HEK293 (cell line): Measurements from ENCODE around the gene CEP70.

ENCODE experiments used
- CTCF ChIA-PET: fragments of 350-600 bp; formaldehyde crosslinking; extraction: SDS; loops from one replicate; lab custom pipeline; 2021; ENCODE audit warnings: antibody characterized with exemption; lab: Yijun Ruan, JAX
- POLR2A ChIA-PET: fragments of 300-600 bp; formaldehyde crosslinking; extraction: SDS; loops from one replicate; lab custom pipeline; 2020; ENCODE audit warnings: antibody characterized with exemption, inconsistent platforms; lab: Yijun Ruan, JAX
- H3K27ac ChIP-seq: fragments of 200-500 bp; sonication (Bioruptor generic); 2 replicates; pipeline ENCODE4 v1.5.1; 2014; ENCODE audit warnings: low read depth, low read length, control low read depth, inconsistent platforms; ENCODE audit errors: extremely low read depth
- H3K36me3 ChIP-seq, 2 experiments: fragments of 200-500 bp in 1 of 2; sonication (Bioruptor generic) in 1 of 2; 1 replicate in 1 of 2; 2 replicates in 1 of 2; pipeline ENCODE4 v1.5.1; 2014 to 2017; ENCODE audit warnings: inconsistent platforms in 2 of 2, low read length in 2 of 2; ENCODE audit not compliant: control insufficient read depth in 2 of 2, insufficient read depth in 1 of 2
- H3K4me1 ChIP-seq: fragments of 200-500 bp; sonication (Bioruptor generic); 2 replicates; pipeline ENCODE4 v1.5.1; 2014; ENCODE audit warnings: mild to moderate bottlenecking, low read length, inconsistent platforms; ENCODE audit not compliant: control insufficient read depth, insufficient read depth
- H3K4me3 ChIP-seq: 2 replicates; pipeline ENCODE4 v1.5.1; 2011; ENCODE audit warnings: low read depth, mild to moderate bottlenecking, control low read depth, low read length, moderate library complexity
- H3K9me3 ChIP-seq: fragments of 200-500 bp; sonication (Bioruptor generic); 2 replicates; pipeline ENCODE4 v1.5.1; 2014; ENCODE audit warnings: low read depth, low read length, inconsistent platforms; ENCODE audit not compliant: control insufficient read depth, insufficient read depth
- AEBP2 ChIP-seq: fragments of 450-650 bp; formaldehyde crosslinking; IDR thresholded peaks from 2 replicates; pipeline ENCODE4 v1.5.1; 2016; ENCODE audit warnings: missing biosample characterization, missing genetic modification characterization, borderline replicate concordance
- KLF1 ChIP-seq: fragments of 450-650 bp; formaldehyde crosslinking; IDR thresholded peaks from 2 replicates; pipeline ENCODE4 v1.5.1; 2016; ENCODE audit warnings: missing biosample characterization, missing genetic modification characterization
- KLF10 ChIP-seq: fragments of 450-650 bp; IDR thresholded peaks from 2 replicates; pipeline ENCODE4 v1.5.1; 2018; ENCODE audit warnings: missing biosample characterization, mild to moderate bottlenecking, missing genetic modification characterization
- PBX3 ChIP-seq: sonication (generic); formaldehyde crosslinking; IDR thresholded peaks from 2 replicates; pipeline ENCODE4 v1.8.1; 2022; ENCODE audit warnings: mild to moderate bottlenecking, moderate library complexity, missing genetic modification reagents
- ZNF175 ChIP-seq: fragments of 450-650 bp; formaldehyde crosslinking; IDR thresholded peaks from 2 replicates; pipeline ENCODE4 v1.5.1; 2016; ENCODE audit warnings: missing biosample characterization, missing genetic modification characterization
- ZNF18 ChIP-seq: fragments of 450-650 bp; formaldehyde crosslinking; IDR thresholded peaks from 2 replicates; pipeline ENCODE4 v1.5.1; 2016; ENCODE audit warnings: missing biosample characterization, missing genetic modification characterization
- ZNF239 ChIP-seq: fragments of 450-650 bp; formaldehyde crosslinking; IDR thresholded peaks from 2 replicates; pipeline ENCODE4 v1.5.1; 2016; ENCODE audit warnings: missing biosample characterization, missing genetic modification characterization
- ZNF266 ChIP-seq: fragments of 450-650 bp; formaldehyde crosslinking; IDR thresholded peaks from 2 replicates; pipeline ENCODE4 v1.5.1; 2016; ENCODE audit warnings: missing biosample characterization, missing genetic modification characterization, low read depth
- ZNF362 ChIP-seq: fragments of 450-650 bp; formaldehyde crosslinking; IDR thresholded peaks from 2 replicates; pipeline ENCODE4 v1.5.1; 2016; ENCODE audit warnings: missing biosample characterization, missing genetic modification characterization
- ZNF529 ChIP-seq: fragments of 450-650 bp; formaldehyde crosslinking; IDR thresholded peaks from 2 replicates; pipeline ENCODE4 v1.5.1; 2017; ENCODE audit warnings: missing genetic modification characterization, missing biosample characterization; ENCODE audit not compliant: insufficient replicate concordance
- ZNF560 ChIP-seq: fragments of 450-650 bp; formaldehyde crosslinking; IDR thresholded peaks from 2 replicates; pipeline ENCODE4 v1.5.1; 2017; ENCODE audit warnings: missing biosample characterization, missing genetic modification characterization, borderline replicate concordance
- ZSCAN23 ChIP-seq: fragments of 450-650 bp; formaldehyde crosslinking; IDR thresholded peaks from 2 replicates; pipeline ENCODE4 v1.5.1; 2016; ENCODE audit warnings: missing biosample characterization, missing genetic modification characterization
- ZSCAN30 ChIP-seq: fragments of 450-650 bp; IDR thresholded peaks from 2 replicates; pipeline ENCODE4 v1.5.1; 2018; ENCODE audit warnings: missing biosample characterization, mild to moderate bottlenecking, missing genetic modification characterization, moderate library complexity

Gene CEP70

GRCh38 chr3:138458774-138459499 lies 135.1 kb downstream of the CEP70 start:
- H3K36me3 ChIP-seq: no peaks in the 10 kb centered on the region
- CTCF ChIA-PET: interaction anchor here (1.2 kb wide), 1 partner anchor 41 kb away, joined by 3 read pairs; no protein-coding TSS in a partner anchor
- no peak overlapping the region for H3K4me3 ChIP-seq
- H3K27ac ChIP-seq: no peak overlapping the region
- POLR2A ChIA-PET: no interaction called here
- TF ChIP-seq ZNF529 (tag by site-specific recombination) (no peak), KLF10 (no peak), PBX3 (CRISPR knock-in tag) (no peak), ZNF362 (tag by site-specific recombination) (no peak), AEBP2 (tag by site-specific recombination) (no peak), ZNF175 (tag by site-specific recombination) (no peak)
- no peaks in the 10 kb centered on the region for H3K4me1 ChIP-seq
- no peaks in the 10 kb centered on the region for H3K9me3 ChIP-seq

- Histone ChIP-seq H3K4me1 (no peaks in the 10 kb centered on the region), H3K36me3 (no peaks in the 10 kb centered on the region), H3K27ac (no peak overlapping the region), H3K9me3 (no peaks in the 10 kb centered on the region), H3K4me3 (no peak overlapping the region)
- ChIA-PET CTCF (interaction anchor here (0.6 kb wide), 1 partner anchor 564 kb away, joined by 4 read pairs; no protein-coding TSS in a partner anchor), POLR2A (no interaction called here)
- TF ChIP-seq ZNF560 (tag by site-specific recombination) (no peak), ZNF18 (tag by site-specific recombination) (no peak), ZSCAN23 (no peak)
Measured at GRCh38 chr3:138457863-138458735, 136.0 kb downstream of the CEP70 start.

- Histone ChIP-seq H3K9me3 (no peaks in the 10 kb centered on the region), H3K36me3 (no peaks in the 10 kb centered on the region), H3K4me3 (no peak overlapping the region), H3K4me1 (no peaks in the 10 kb centered on the region), H3K27ac (no peak overlapping the region)
- ChIA-PET CTCF (interaction anchor here (0.6 to 0.7 kb wide), 2 partner anchors 535 to 565 kb away, joined by 4 read pairs; no protein-coding TSS in a partner anchor), POLR2A (no interaction called here)
- TF ChIP-seq ZNF266 (tag by site-specific recombination) (no peak), KLF1 (tag by site-specific recombination) (no peak), ZNF239 (tag by site-specific recombination) (no peak), ZSCAN30 (tag by site-specific recombination) (no peak)
Measured at GRCh38 chr3:138456961-138457862, 136.8 kb downstream of the CEP70 start.
